Measurements from ENCODE around the gene NAGPA.

Gene NAGPA

GRCh38 chr16:5044011-5044540 lies 10.3 kb upstream of the NAGPA start:
- TF ChIP-seq GABPA (IDR thresholded peaks at IDR 0.05; ENCODE audit: low read depth) = no peak
- Histone ChIP-seq H3K27me3 (ENCODE audit: insufficient read depth, poor library complexity, severe bottlenecking) (peaks cover 2% of the 10 kb centered on the region), H3K4me3 (replicated peaks; ENCODE audit: insufficient read depth, low read length) (no peak overlapping the region), H3K27ac (replicated peaks) (no peak overlapping the region)
- no peak for DNase-seq (ENCODE audit: low read depth in 1 of 2, low spot score in 1 of 2)

GRCh38 chr16:5042574-5043171 lies 8.9 kb upstream of the NAGPA start:
- DNase-seq (ENCODE audit: low read depth in 1 of 2, low spot score in 1 of 2) = no peak
- TF ChIP-seq REST (IDR thresholded peaks at IDR 0.05; ENCODE audit: insufficient replicate concordance, low read depth) (peak; percentile 64), POLR2AphosphoS5 (IDR thresholded peaks at IDR 0.05; ENCODE audit: low read depth) (no peak), GABPA (IDR thresholded peaks at IDR 0.05; ENCODE audit: low read depth) (no peak), CTCF (IDR thresholded peaks at IDR 0.05; ENCODE audit: insufficient read depth, low read length) (peak; percentile 8), SPI1 (IDR thresholded peaks at IDR 0.05; ENCODE audit: borderline replicate concordance, low read depth) (no peak)
- Histone ChIP-seq H3K27ac (replicated peaks) (no peak overlapping the region), H3K4me3 (replicated peaks; ENCODE audit: insufficient read depth, low read length) (no peak overlapping the region), H3K27me3 (ENCODE audit: insufficient read depth, poor library complexity, severe bottlenecking) (peaks cover 2% of the 10 kb centered on the region)

- TF ChIP-seq POLR2AphosphoS5 (IDR thresholded peaks at IDR 0.05; ENCODE audit: low read depth) (no peak), REST (IDR thresholded peaks at IDR 0.05; ENCODE audit: insufficient replicate concordance, low read depth) (no peak), GABPA (IDR thresholded peaks at IDR 0.05; ENCODE audit: low read depth) (no peak), CTCF (IDR thresholded peaks at IDR 0.05; ENCODE audit: insufficient read depth, low read length) (no peak), SPI1 (IDR thresholded peaks at IDR 0.05; ENCODE audit: borderline replicate concordance, low read depth) (no peak)
- no peak overlapping the region for H3K4me3 ChIP-seq (replicated peaks; ENCODE audit: insufficient read depth, low read length)
These were observed 7.9 kb upstream of the NAGPA start for GRCh38 chr16:5041600-5042133.

GRCh38 chr16:5040451-5040850 lies 6.7 kb upstream of the NAGPA start:
- Histone ChIP-seq H3K27ac (replicated peaks) (no peak overlapping the region), H3K4me3 (replicated peaks; ENCODE audit: insufficient read depth, low read length) (no peak overlapping the region), H3K27me3 (ENCODE audit: insufficient read depth, poor library complexity, severe bottlenecking) (no peaks in the 10 kb centered on the region)
- no peak for TF ChIP-seq GABPA (IDR thresholded peaks at IDR 0.05; ENCODE audit: low read depth)
- TF ChIP-seq POLR2AphosphoS5 (IDR thresholded peaks at IDR 0.05; ENCODE audit: low read depth) = no peak
- TF ChIP-seq REST (IDR thresholded peaks at IDR 0.05; ENCODE audit: insufficient replicate concordance, low read depth) = no peak
- TF ChIP-seq SPI1 (IDR thresholded peaks at IDR 0.05; ENCODE audit: borderline replicate concordance, low read depth) = no peak
- no peak for TF ChIP-seq CTCF (IDR thresholded peaks at IDR 0.05; ENCODE audit: insufficient read depth, low read length)
- no peak for DNase-seq (ENCODE audit: low read depth in 1 of 2, low spot score in 1 of 2)

More at GRCh38 chr16:5041600-5042133, 7.9 kb upstream of the NAGPA start:
- Histone ChIP-seq H3K27ac (replicated peaks) (no peak overlapping the region), H3K27me3 (ENCODE audit: insufficient read depth, poor library complexity, severe bottlenecking) (no peaks in the 10 kb centered on the region)
- DNase-seq (ENCODE audit: low read depth in 1 of 2, low spot score in 1 of 2) = no peak
